Stimulated activated CD4-positive, alpha-beta T cell treated with anti-CD3 and anti-CD28 coated beads, Interleukin-4, amount 100 ng/mL, for 1 hour (primary cell): Measurements from ENCODE around the gene ADAMTSL1.

Experiments used
- DNase-seq: peaks from one replicate; pipeline ENCODE4 v3.0.0-alpha.2; 2020

The ADAMTSL1 gene

DNA sequence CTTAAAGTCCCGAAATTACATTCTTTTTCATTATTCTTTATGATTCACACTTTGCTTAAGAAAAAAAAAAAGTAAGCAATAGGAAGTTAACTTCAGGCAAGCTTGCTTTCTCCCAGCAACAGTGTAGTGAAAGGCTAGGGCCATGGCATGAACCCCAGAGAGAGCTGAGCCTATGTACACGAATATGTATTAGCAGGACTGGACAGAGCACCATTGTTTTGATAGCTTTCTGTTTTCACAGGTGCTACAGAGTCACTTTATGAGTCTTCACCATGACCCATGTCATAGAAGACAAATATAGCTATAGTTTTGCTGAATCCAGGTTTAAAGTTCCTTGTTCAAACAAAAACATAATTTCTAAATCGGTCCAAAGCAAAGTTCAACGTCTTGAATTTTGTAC, 199.2 kb downstream of the ADAMTSL1 start:
- no peak for DNase-seq

DNA sequence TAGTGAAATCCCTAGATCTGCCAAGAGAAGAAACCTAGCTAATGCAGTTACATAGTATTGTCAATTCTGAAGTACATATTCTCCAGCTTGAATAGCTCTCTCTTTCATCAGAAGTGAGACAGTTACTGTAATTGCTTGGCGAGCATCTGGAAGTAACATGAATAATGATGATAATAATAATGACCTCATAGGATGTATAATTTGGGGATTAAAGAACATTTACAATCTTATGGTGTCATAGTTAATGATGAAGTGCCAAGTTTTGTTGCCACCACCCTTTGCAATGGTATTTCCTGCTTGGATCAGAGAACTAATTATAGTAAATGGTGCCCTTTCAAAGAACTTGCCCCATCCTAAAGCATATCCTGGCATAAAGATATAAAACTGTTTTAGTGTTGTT, 201.4 kb downstream of the ADAMTSL1 start:
- no peak for DNase-seq

DNA sequence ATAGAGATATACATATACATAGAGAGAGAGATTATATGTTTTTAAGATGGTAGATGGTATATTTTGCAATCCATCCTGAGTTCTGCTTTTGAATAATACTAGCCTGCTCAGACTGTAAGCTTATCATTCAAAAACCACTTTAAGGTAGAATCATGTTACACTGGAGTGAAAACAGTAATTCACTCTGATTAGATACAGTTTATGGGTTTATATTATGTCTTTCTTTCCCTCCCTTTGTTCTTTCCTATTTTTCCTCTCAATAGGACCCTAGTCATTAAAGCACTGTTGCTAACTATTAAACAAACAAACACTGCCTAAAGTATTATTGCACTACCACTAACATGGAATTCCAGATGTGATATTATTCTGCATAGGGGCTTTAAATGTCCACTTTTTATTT, 202.0 kb downstream of the ADAMTSL1 start:
- no peak for DNase-seq

DNA sequence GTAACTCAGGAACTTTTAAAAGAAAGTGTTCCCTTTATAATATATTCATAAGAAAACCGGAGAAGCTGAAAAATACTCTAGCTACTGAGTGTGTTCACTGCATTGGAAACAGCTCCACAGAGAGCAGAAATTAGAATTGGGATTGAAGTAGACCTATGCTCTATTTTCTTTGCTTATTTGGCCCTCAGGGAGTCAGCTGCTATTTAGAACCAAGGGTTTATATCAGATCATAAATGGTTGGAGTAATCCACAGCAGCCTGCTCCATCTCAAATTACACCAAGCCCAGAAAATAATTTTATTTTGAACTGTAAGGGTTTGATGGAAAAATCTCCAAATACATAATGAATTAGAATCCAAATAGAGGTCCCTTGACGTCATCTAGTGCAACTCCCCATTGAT, 202.6 kb downstream of the ADAMTSL1 start:
- no peak for DNase-seq

- DNase-seq = no peak
These were observed 205.1 kb downstream of the ADAMTSL1 start for GRCh38 chr9:18678821-18679590.

GRCh38 chr9:18682907-18683306, 209.0 kb downstream of the ADAMTSL1 start:
- no peak for DNase-seq

DNA sequence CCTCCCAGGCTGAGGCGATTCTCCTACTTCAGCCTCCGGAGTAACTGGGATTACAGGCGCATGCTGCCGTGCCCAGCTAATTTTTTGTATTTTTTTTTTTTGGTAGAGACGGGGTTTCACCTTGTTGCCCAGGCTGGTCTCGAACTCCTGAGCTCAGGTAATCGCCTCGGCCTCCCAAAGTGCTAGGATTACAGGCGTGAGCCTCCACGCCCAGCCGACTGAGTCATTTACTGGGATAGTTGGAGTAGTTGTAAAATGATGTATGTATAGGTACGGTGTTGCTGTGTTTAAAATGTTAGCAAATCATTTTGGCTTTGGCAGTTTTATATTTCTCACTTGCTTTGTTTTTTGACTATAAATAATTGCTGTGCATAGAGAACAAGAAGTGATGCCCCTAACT, 209.4 kb downstream of the ADAMTSL1 start:
- DNase-seq = no peak

- no peak for DNase-seq
These were observed 209.9 kb downstream of the ADAMTSL1 start for GRCh38 chr9:18683851-18684250.

- DNase-seq = no peak
These were observed 210.8 kb downstream of the ADAMTSL1 start for GRCh38 chr9:18684593-18685317.

GRCh38 chr9:18688581-18689565, 214.9 kb downstream of the ADAMTSL1 start:
- no peak for DNase-seq

- DNase-seq = no peak
These were observed 216.0 kb downstream of the ADAMTSL1 start for GRCh38 chr9:18689921-18690320.

DNA sequence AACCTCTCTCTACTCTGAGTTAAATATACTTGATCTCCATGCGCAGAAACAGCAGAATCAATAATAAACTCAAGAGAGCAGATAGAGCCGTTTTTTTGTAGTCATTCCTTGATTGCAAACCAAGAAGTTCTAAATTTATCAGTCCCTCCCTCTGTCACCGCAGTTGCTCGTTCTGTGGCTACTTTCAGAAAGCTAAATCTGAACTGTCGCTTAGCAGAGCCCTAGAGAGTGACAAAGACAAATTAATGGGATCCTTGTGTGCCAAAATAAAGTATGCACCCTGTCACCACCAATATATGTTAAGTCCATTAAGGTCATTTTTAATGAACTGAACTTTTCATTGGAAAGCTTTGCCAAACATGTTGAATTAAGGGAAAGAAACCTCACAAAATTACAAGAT, 218.3 kb downstream of the ADAMTSL1 start:
- no peak for DNase-seq

- no peak for DNase-seq
These were observed 219.0 kb downstream of the ADAMTSL1 start for GRCh38 chr9:18692962-18693361.

DNA sequence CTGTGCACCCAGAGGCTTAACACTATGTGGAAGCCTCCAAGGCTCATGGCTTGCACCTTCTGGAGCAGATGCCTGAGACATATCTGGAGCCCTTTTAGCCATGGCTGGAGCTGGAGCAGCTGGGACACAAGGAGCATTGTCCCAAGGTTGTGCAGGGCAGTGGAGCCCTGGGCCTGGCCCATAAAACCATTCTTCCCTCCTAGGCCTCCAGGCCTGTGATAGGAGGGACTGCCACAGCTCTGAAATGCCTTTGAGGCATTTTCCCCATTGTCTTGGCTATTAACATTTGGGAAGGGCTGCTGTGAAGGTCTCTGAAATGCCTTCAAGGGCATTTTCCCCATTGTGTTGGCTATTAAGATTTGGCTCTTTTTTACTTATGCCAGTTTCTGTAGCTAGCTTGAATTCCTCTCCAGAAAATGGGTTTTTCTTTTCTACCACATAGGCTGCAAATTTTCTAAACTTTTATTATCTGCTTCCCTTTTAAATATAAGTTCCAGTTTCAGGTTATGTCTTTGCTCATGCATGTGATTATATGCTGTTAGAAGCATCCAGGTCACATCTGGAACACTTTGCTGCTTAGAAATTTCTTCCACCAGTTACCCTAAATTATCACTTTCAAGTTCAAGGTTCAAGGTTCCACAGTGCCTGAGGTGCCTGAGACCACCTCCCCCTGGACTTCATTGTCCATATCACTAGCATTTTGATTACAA, 221.2 kb downstream of the ADAMTSL1 start:
- no peak for DNase-seq

DNA sequence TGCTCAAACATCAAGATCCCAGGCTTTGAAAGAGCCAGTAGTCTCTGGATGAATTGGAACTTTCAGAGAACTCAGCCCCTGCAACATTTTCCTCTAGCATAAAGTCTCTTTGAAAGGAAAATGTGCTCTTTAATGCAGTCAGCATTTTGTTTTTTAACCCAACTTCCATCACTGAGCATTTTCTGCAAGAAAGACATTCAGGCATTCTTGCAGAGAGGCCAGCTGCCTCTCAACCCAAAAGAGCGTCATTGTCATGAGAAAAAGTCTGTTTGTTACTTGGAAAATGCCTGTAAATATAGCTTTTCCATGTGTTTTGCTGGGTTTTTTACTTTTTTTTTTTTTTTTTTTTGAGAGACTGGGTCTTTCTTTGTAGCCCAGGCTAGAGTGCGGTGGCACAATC, 225.0 kb downstream of the ADAMTSL1 start:
- no peak for DNase-seq

DNA sequence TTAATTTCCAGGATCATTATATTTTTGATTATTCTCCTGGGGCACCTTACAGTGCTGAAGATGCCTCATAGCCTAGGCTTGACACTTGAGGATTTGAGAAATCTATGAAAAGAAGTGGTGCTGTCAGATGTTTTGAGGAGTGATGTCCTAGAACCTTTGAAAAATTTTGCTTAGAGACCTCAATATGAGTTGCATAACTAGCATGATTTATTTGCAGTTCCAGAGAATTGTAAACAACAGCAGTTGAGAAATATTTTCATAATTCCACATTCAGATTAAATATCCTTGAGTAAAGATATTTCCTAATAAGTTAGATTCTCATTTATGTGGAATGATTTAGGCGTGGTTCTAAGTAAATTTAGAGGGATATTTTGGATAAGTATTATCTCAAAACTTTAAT, 225.8 kb downstream of the ADAMTSL1 start:
- DNase-seq = no peak

DNA sequence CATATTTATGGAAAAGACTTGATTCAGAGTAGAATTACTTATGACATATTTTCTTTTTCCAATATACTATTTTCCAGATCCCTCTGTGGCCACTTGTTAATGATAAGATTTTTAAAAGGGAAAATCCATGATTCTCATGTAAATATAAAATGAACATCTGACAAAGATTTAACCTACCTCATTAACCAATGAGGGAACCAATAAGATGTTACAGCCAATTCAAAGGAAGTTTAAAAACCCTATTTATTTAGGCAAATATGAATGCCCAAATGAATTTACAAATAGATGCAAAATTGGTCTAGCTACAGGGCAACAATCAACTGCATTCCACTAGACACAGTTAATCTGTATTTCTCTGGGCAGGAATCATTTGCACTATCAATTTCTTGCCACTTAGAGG, 226.8 kb downstream of the ADAMTSL1 start:
- no peak for DNase-seq

GRCh38 chr9:18703151-18703900, 229.4 kb downstream of the ADAMTSL1 start:
- no peak for DNase-seq

DNA sequence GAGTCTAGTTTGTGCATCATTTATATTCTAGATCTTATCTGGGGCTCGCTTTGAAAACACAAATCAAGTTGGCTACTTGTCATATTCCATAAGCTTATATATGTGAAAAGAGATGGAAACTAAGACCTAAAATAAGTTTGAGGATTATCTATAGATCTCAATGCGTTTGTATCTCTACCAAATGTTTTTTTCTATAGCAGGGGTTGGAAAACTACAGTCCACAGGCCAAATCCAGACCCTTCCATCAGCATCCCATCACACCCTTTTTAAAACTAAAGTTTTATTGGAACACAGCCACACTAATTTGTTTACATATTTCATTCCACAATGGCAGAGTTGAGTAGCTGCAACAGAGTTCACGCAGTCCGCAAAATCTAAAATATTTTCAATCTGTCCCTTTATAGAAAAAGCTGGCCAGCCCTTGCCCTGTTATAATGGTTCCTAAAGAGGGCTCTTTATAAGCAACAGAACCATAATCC, 230.0 kb downstream of the ADAMTSL1 start:
- DNase-seq = no peak

DNA sequence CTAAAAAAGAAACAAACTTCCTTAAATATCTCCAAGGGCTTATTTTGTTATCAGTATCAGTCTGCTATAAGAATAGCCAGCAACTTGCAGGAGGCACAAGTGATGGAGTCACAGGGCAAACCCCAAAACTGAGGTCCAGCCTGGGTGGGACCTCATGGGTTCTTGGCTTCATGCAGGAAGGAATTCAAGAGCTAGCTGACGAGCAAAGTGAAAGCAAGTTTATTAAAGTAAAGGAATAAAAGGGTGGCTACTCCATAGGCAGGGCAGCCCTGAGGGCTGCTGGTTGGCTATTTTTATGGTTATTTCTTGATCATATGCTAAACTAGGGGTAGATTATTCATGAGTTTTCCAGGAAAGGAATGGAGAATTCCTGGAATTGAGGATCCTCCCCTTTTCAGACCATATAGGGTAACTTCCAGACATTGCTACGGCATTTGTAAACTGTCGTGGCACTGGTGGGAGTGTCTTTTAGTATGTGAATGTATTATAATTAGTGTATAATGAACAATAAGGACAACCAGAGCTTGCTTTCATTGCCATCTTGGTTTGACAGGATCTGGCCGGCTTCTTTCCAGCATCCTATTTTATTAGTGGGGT, 231.9 kb downstream of the ADAMTSL1 start:
- no peak for DNase-seq

GRCh38 chr9:18706648-18707047, 232.7 kb downstream of the ADAMTSL1 start:
- no peak for DNase-seq
